Activated naive CD4-positive, alpha-beta T cell treated with anti-CD3 and anti-CD28 coated beads, Interleukin-2, amount 50 U/mL, for 24 hours (primary cell): ENCODE data around the gene SULF2.

ENCODE experiments used
- H3K27ac Mint-ChIP-seq: one replicate; pipeline ENCODE4 v1.8.0; 2021; ENCODE audit warnings: mild to moderate bottlenecking, mixed read lengths
- H3K27me3 Mint-ChIP-seq: one replicate; pipeline ENCODE4 v1.8.0; 2021; ENCODE audit warnings: mixed read lengths
- H3K36me3 Mint-ChIP-seq: one replicate; pipeline ENCODE4 v1.8.0; 2021; ENCODE audit warnings: mixed read lengths
- H3K4me1 Mint-ChIP-seq: one replicate; pipeline ENCODE4 v1.8.0; 2021; ENCODE audit warnings: mixed read lengths
- H3K4me3 Mint-ChIP-seq: one replicate; pipeline ENCODE4 v1.8.0; 2021; ENCODE audit warnings: mild to moderate bottlenecking, mixed read lengths
- H3K9me3 Mint-ChIP-seq: one replicate; pipeline ENCODE4 v1.8.0; 2021; ENCODE audit warnings: mixed read lengths

Gene SULF2

DNA sequence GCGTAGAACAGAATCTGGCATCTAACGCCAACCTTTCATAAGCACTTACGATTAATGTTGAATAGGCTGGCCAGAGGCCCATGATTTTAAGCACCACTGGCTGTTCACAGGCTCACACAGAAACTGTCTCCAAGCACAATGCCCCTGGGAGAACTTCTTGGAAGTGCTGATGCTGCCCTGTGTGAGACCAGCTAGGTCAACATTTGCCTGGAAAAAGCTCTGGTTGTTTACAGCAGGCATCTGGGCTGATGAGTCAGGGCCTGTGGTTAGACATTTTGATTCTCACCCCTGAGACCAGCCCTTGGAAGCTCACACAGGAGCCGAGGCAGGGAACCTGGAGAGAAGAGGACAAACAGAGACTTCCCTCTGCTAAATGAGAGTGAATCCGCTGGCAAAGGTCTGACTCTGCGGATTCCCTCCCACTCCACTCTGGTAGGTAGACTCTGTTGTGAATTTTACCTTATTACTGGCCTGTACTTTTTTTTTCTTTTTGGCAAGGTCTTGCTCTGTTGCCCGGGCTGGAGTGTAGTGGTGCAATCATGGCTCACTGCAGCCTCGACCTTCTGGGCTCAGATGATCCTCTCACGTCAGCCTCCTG, 6.8 kb upstream of the SULF2 start:
- Mint-ChIP-seq H3K4me3 (no peak overlapping the region), H3K27me3 (peaks cover 18% of the 10 kb centered on the region), H3K4me1 (no peaks in the 10 kb centered on the region), H3K27ac (no peak overlapping the region), H3K9me3 (no peaks in the 10 kb centered on the region), H3K36me3 (no peaks in the 10 kb centered on the region)

DNA sequence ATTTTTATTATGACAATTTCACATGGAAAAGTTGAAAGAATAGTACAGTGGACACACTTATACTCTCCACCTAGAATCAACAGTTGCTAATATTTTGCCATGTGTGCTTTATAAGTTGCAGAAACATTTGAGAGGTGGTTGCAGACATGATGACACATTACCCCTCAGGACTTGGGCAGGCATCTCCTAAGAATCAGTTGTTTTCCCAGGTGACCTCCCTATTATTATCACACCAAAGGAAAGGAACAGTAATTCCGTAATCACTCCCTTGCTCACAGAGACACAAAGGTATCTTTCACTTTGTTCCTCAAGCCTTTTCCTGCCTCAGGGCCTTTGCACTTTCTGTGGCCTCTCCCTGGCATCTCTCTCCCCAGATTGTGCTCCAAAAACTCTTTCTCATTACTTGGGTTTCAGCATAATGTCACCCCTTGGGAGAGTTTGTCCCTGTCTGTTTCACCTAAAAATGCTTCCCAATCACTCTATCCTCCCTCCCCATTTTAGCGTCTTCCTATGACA, 5.9 kb upstream of the SULF2 start:
- no peak overlapping the region for H3K27ac Mint-ChIP-seq
- H3K4me1 Mint-ChIP-seq: peaks cover 4% of the 10 kb centered on the region
- peaks cover 25% of the 10 kb centered on the region for H3K27me3 Mint-ChIP-seq
- no peaks in the 10 kb centered on the region for H3K36me3 Mint-ChIP-seq
- H3K4me3 Mint-ChIP-seq: no peak overlapping the region
- no peaks in the 10 kb centered on the region for H3K9me3 Mint-ChIP-seq

DNA sequence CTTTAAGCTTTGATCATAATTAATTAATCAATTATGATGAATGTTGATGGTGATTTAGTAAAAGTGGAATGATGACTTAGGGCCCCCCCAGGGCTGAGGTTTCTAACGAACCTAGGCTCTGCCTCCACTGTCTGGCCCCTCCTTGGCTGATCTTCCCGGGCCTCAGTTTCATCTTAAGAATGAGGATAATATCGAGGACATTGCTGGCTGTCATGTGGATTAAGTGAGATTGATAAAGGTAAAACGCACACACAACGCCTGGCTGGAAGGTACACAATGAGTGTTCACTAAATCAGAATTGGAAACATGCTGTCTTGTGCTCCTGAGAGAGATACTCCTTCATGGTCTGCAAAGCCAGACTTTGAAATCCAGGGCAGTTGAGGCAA, 5.3 kb upstream of the SULF2 start:
- Mint-ChIP-seq H3K36me3 (no peaks in the 10 kb centered on the region), H3K27ac (no peak overlapping the region), H3K4me1 (peaks cover 8% of the 10 kb centered on the region), H3K4me3 (no peak overlapping the region), H3K27me3 (peaks cover 28% of the 10 kb centered on the region), H3K9me3 (no peaks in the 10 kb centered on the region)

DNA sequence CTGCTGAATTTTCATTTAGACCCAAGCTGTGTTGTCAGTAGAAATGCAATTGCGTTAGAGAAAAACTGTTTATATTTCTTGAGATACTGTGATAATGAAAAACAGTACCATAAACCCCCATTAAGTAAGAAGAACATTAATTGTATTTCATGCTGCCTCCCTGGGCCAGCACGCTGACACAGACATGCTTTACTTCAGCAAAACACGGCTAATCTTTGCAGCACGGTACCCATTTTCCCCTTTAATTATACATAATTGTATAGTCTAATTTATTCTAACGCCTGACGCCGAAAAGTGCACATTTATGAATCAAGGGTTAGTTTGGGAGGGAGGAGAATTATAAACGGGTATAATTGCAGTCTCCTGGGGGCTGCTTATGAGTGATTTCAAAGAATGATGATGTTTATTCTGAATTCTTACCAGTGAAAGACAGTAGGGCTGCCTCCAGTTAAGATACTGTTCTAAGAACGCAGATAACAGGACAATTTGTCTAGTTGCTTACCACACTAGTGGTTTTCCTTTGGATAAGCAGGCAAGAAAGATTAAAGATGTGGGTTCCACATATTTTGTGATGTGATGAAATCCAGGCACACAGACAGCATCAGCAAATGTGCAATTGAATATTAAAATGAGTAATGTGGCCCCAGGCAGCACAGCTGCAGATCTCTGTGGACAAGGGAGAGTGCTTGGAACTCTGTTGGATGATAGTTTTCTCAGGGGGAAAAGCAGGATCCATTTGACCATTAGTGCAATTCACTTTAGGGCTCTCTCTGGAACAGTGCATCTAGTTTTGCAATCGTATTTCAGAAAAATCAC, 4.7 kb upstream of the SULF2 start:
- no peaks in the 10 kb centered on the region for H3K36me3 Mint-ChIP-seq
- no peaks in the 10 kb centered on the region for H3K9me3 Mint-ChIP-seq
- no peak overlapping the region for H3K4me3 Mint-ChIP-seq
- H3K4me1 Mint-ChIP-seq: peaks cover 8% of the 10 kb centered on the region
- no peak overlapping the region for H3K27ac Mint-ChIP-seq
- peaks cover 28% of the 10 kb centered on the region for H3K27me3 Mint-ChIP-seq

DNA sequence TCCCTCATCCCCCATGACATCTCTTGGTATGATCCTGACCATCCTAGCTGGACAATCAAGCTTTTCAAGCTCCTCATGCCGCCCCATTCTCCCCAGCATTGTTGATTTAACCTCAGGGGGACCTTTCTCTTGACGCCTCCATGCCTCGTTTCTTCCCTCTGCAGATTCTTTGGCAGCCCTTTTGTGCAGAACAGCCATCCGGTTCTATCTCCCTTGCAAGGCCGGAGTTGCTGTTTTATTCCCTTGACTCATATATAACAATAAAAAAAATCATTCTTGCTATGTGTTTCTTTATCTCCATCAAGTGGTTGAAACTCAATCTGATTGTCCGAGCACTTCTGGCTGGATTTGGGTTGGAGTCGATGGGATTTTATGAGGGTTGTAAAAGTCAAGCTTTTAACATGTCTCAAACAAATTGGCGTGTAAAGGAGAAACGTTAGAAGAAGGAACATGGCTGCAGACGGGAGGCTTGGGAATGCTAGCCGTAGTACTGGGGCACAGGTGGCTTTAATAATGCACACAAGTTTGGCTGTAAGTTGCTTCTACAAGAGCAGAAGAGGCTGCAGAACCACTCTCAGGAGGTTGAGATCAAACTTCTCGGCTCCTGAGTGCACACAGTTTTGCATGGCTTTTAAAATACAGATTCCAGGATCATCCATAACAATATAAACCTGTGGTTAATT, 3.9 kb upstream of the SULF2 start:
- H3K4me3 Mint-ChIP-seq: no peak overlapping the region
- no peaks in the 10 kb centered on the region for H3K9me3 Mint-ChIP-seq
- H3K27me3 Mint-ChIP-seq: peaks cover 31% of the 10 kb centered on the region
- no peaks in the 10 kb centered on the region for H3K36me3 Mint-ChIP-seq
- no peak overlapping the region for H3K27ac Mint-ChIP-seq
- H3K4me1 Mint-ChIP-seq: peaks cover 11% of the 10 kb centered on the region

DNA sequence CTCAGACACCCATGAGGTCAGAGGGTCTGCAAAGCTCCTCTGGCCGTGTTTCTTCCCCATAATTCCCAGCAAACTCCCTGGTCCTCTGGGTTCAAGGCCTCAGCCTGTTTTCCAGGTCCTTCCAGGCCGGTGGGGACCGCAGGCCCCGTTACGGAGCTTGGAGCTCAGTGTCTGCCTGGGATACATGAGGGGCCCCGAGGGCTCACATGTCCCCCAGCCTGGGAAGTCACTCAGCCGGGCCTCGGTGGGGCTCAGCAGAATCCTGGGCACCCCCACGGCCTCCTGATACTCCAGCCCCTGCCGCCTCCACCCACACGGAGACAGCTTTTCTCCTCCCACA, 3.4 kb upstream of the SULF2 start:
- Mint-ChIP-seq H3K27ac (no peak overlapping the region), H3K9me3 (no peaks in the 10 kb centered on the region), H3K36me3 (no peaks in the 10 kb centered on the region), H3K4me3 (no peak overlapping the region), H3K4me1 (peaks cover 16% of the 10 kb centered on the region), H3K27me3 (peaks cover 35% of the 10 kb centered on the region)

DNA sequence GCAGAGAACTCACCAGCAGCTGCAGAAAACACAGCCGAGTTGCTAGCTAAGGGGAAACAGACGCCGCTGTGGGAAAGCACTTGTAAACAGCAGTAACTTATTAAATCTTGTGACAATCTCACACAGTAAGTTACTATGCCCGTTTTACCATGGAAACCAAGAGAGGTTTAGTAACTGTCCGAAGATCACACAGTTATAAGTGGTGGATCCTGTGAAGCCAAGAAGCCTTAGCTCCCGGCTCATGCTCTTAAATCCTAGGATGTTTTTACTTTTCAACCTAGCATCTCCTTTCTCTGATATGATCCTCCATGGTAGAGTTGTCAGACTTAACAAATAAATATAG, 1.5 kb upstream of the SULF2 start:
- Mint-ChIP-seq H3K27me3 (peaks cover 45% of the 10 kb centered on the region), H3K36me3 (no peaks in the 10 kb centered on the region), H3K4me1 (peaks cover 17% of the 10 kb centered on the region), H3K9me3 (no peaks in the 10 kb centered on the region), H3K27ac (no peak overlapping the region), H3K4me3 (peak overlapping the region; percentile 79)

DNA sequence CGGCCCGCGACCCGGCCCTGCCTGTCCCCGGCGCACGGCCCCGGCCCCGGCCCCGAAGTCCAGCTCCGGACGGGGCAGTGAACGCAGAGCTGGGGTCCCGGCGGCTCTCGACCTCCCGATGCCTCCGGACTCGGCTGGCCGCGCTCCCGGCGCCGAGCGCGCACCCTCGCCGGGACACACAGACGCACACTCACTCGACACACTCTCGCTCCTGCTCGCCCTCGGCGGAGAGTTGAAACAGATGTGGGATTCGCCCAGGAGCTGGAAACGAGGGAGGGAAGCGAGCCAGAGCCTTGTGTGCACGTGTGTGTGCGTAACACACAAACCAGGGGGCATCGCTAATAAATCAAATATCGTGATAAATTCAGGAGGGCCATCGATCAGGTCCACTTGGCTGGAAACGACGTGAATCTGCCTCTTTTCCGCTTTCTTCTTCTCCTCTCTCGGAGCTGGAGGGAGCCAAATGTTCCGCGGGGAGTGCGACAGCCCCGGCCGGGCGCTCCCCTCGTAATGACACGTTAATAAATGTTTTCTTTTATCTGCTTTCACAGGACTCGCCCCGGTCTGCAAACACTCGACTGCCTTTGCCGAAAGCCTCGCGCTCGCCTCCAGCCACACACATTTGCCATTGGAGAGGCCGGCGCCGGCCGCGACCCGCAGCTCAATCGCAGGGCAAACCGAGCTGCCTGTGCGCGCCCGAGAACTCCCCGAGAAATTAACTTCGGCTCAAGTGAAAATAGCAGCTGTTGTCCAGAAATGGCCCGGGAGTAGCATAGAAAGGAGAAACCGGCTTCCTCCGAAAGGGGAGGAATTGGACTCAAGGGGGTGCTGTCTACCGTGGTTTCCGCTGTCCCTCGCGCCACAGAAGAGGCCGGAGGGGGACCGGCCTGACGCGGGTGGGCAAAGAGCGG, 828 bp upstream of the SULF2 start:
- no peak overlapping the region for H3K27ac Mint-ChIP-seq
- peak overlapping the region; percentile 79 for H3K4me3 Mint-ChIP-seq
- peaks cover 45% of the 10 kb centered on the region for H3K27me3 Mint-ChIP-seq
- peaks cover 17% of the 10 kb centered on the region for H3K4me1 Mint-ChIP-seq
- no peaks in the 10 kb centered on the region for H3K36me3 Mint-ChIP-seq
- no peaks in the 10 kb centered on the region for H3K9me3 Mint-ChIP-seq

DNA sequence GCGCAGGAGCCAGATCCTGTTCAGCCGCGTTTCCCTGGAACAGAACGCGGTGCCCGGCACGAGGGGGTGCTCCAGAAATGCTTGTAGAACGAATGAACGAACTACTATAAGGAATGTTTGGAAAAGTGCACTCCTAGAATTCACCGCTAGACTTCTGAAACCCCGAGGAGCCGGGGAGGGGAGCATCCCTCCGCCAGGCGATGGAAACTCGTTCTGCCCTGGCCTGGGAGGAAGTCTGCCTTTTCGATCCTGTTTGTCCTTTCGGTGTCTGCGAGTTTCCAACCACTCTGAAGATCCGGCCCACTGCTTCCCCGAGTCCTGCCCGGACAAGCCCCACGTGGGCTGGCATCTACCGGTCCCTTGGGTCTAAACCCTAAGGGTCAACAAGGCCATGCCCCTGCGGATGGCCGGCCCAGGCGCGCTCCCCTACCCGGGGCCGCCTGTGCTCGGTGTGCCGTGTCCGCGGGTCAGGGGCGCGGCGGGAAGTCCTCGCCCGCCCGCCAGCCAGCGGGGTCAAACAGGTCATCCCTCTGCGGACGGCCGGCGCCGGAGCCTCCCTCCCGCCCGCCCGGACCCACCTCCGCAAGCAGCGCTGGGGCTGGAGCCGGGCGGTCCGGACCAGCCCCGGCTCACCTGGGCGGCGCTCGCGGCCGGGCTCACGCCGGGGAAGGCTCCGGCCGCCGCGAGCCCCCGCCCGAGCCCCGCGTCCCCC, 526 bp downstream of the SULF2 start:
- Mint-ChIP-seq H3K9me3 (no peaks in the 10 kb centered on the region), H3K27me3 (peaks cover 42% of the 10 kb centered on the region), H3K36me3 (no peaks in the 10 kb centered on the region), H3K27ac (no peak overlapping the region), H3K4me1 (peaks cover 17% of the 10 kb centered on the region), H3K4me3 (peak overlapping the region; percentile 57)

DNA sequence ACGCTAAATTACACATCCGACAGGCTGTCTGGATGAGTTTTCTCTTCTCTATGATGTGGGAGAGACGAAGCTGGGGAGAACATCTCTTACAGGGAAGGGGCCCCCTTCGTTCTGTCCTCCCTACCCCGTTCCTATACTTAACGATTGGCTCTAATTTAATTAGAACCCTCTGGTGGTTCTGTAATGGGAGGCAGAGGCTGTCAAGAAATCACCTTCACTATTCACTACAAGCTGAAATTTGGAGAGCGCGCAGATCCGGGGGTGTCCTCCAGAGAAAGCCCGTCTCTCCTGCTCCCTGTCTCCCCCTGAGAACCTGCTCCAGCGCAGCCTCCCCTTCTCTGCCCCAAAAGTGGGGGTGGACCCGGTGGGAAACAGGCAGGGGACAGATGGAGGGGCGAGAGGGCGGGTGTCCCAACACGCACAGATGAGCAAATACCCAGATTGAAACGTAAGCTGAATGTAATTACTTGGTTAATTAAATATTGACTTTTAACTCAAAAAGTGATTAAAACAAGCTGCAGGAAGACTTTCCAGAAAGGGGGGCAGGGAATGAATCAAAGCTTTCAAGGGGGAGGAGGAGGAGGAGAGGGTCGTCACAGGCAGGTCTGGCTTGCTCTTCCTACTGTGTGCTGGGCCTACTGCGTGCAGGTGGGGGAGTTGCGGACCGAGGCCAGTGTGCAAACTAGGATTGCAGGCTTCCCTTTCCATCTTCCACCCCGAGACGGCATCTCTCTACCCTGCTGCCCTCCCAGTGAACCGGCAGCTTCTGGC, 1.3 kb downstream of the SULF2 start:
- no peaks in the 10 kb centered on the region for H3K36me3 Mint-ChIP-seq
- peak overlapping the region; percentile 57 for H3K4me3 Mint-ChIP-seq
- H3K4me1 Mint-ChIP-seq: peaks cover 17% of the 10 kb centered on the region
- H3K9me3 Mint-ChIP-seq: no peaks in the 10 kb centered on the region
- no peak overlapping the region for H3K27ac Mint-ChIP-seq
- H3K27me3 Mint-ChIP-seq: peaks cover 37% of the 10 kb centered on the region

DNA sequence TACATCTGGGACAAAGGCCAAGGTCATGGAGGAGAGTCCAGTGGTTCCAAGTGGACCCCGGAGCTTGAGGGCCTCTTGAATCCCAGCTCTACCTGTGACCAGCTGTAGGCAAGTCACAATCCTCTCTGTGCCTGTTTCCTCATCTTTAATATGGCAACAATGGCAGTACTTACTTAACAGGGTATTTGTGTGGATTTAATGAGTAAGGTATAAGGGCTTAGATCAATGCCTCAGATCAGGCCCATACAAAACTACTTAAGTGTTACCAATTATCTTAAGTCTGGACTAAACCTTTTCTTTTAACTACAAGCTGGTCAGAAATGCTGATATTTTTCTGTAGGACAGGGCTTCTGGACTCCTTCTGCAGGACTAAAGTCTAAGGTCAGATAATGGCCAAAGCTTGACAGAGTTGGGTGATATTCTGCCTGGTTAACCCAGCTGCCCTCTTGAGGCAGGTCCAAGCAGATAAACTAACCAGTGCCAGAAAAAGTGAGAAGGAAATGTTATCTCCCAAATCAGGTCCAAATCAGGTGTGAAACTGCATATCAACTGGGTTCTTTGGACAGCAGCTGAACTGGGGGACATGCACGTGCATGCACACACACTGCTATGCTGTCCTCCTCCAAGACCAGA, 2.2 kb downstream of the SULF2 start:
- Mint-ChIP-seq H3K36me3 (no peaks in the 10 kb centered on the region), H3K27ac (no peak overlapping the region), H3K27me3 (peaks cover 30% of the 10 kb centered on the region), H3K4me3 (no peak overlapping the region), H3K9me3 (no peaks in the 10 kb centered on the region), H3K4me1 (peaks cover 17% of the 10 kb centered on the region)

DNA sequence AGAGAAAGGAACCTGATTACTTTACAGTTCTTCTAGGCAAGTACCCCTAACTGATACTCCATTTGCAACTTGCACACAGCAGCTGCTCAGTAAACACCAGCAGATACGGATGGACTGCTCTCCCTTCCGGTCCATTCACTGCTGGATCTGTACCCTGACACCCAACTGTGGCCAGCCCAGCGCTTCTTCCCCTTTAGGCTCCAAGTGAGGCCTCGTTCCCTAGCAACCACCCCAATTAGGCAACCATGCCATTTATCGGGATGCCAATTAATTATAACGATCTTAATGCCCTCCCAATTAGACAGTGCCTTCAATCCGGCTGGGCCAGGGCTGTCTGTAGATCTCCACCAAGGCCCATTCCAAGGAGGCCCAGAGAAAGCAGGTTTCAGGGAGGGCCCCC, 3.2 kb downstream of the SULF2 start:
- H3K27ac Mint-ChIP-seq: no peak overlapping the region
- no peaks in the 10 kb centered on the region for H3K36me3 Mint-ChIP-seq
- H3K4me3 Mint-ChIP-seq: no peak overlapping the region
- H3K4me1 Mint-ChIP-seq: peaks cover 17% of the 10 kb centered on the region
- H3K27me3 Mint-ChIP-seq: peaks cover 26% of the 10 kb centered on the region
- H3K9me3 Mint-ChIP-seq: peaks cover 3% of the 10 kb centered on the region

DNA sequence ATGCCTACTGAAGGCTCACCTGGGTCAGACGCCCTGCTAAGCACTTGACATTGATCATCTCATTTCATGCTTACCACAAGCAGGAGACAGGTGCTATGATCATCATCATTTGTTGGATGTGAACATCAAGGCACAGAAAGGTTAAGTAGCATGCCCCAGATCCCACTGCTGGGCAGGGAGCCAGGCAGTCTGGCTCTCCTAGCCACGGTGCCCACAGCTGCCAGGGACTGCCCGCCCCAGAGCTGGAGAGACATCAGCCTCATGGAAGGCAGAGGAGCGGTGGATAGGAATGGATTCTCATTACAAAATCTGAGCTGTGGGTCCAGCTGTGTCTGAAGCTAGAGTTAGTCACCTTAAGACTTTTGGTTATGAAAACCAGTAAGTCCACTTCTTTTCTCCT, 3.6 kb downstream of the SULF2 start:
- H3K27me3 Mint-ChIP-seq: peaks cover 24% of the 10 kb centered on the region

More for the DNA sequence above, 3.6 kb downstream of the SULF2 start:
- H3K4me3 Mint-ChIP-seq: no peak overlapping the region
- H3K4me1 Mint-ChIP-seq: peaks cover 17% of the 10 kb centered on the region
- H3K36me3 Mint-ChIP-seq: no peaks in the 10 kb centered on the region
- H3K27ac Mint-ChIP-seq: no peak overlapping the region
- peaks cover 6% of the 10 kb centered on the region for H3K9me3 Mint-ChIP-seq
